HepG2 (cell line): Measurements from ENCODE around the gene MRPL14. TPM values are rescaled to one million over a fixed set of nuclear protein-coding genes. Genes with fewer than 3 reads are reported as not detected.

Experiments used
- ATF7-NPFF ChIP-seq: sonication (generic); formaldehyde crosslinking; IDR thresholded peaks from 2 replicates; pipeline ENCODE4 v1.8.1; 2023; ENCODE audit warnings: mild to moderate bottlenecking, low read depth, missing genetic modification reagents, moderate library complexity
- CREB3 ChIP-seq: sonication (generic); formaldehyde crosslinking; IDR thresholded peaks from 2 replicates; pipeline ENCODE4 v1.5.0; 2020; ENCODE audit warnings: missing genetic modification reagents
- ETS1 ChIP-seq: sonication (generic); formaldehyde crosslinking; IDR thresholded peaks from 2 replicates; pipeline ENCODE4 v1.4.0; 2020; ENCODE audit warnings: missing genetic modification reagents
- EZH2 ChIP-seq: conservative IDR thresholded peaks from 2 replicates; pipeline ENCODE4 v1.6.1; 2012; ENCODE audit warnings: mild to moderate bottlenecking, low read depth, low read length, moderate library complexity
- FLYWCH1 ChIP-seq: sonication (generic); formaldehyde crosslinking; IDR thresholded peaks from 2 replicates; pipeline ENCODE4 v1.8.1; 2023; ENCODE audit warnings: mild to moderate bottlenecking, missing genetic modification reagents
- GFI1 ChIP-seq: sonication (generic); formaldehyde crosslinking; IDR thresholded peaks from 2 replicates; pipeline ENCODE4 v1.5.0; 2020; ENCODE audit warnings: missing genetic modification reagents, mild to moderate bottlenecking, borderline replicate concordance
- ISX ChIP-seq: sonication (generic); formaldehyde crosslinking; conservative IDR thresholded peaks from 2 replicates; pipeline ENCODE4 v1.5.0; 2020; ENCODE audit warnings: missing genetic modification reagents
- MAX ChIP-seq: IDR thresholded peaks from 2 replicates; pipeline ENCODE4 v1.6.1; 2012; ENCODE audit warnings: inconsistent platforms
- MYPOP ChIP-seq: sonication (generic); formaldehyde crosslinking; IDR thresholded peaks from 2 replicates; pipeline ENCODE4 v1.8.1; 2023; ENCODE audit warnings: mild to moderate bottlenecking, moderate library complexity, missing genetic modification reagents
- NFE2 ChIP-seq: sonication (generic); formaldehyde crosslinking; IDR thresholded peaks from 2 replicates; pipeline ENCODE4 v1.4.0; 2020; ENCODE audit warnings: missing genetic modification reagents
- RFX5 ChIP-seq: IDR thresholded peaks from 2 replicates; pipeline ENCODE4 v1.6.1; 2011; ENCODE audit warnings: low read depth, low read length, improper control_type of control experiment
- SRSF1 ChIP-seq: fragments of 200-400 bp; formaldehyde crosslinking; optimal IDR thresholded peaks from 2 replicates; pipeline ENCODE3; 2017; ENCODE audit warnings: mild to moderate bottlenecking, low read depth, low read length, moderate library complexity
- TBL1XR1 ChIP-seq: fragments of 150-350 bp; IDR thresholded peaks from 2 replicates; pipeline ENCODE4 v1.6.1; 2014; ENCODE audit warnings: borderline replicate concordance, low read length; ENCODE audit not compliant: partially characterized antibody
- U2AF1 ChIP-seq: fragments of 200-400 bp; formaldehyde crosslinking; optimal IDR thresholded peaks from 2 replicates; pipeline ENCODE3; 2017; ENCODE audit warnings: mild to moderate bottlenecking, low read depth, low read length
- ZNF160 ChIP-seq: sonication (generic); formaldehyde crosslinking; IDR thresholded peaks from 2 replicates; pipeline ENCODE4 v1.8.0; 2022; ENCODE audit warnings: mild to moderate bottlenecking, inconsistent platforms, missing genetic modification reagents
- ZNF230 ChIP-seq: sonication (generic); formaldehyde crosslinking; IDR thresholded peaks from 2 replicates; pipeline ENCODE4 v1.4.0; 2020; ENCODE audit warnings: mild to moderate bottlenecking, missing genetic modification reagents
- ZNF34 ChIP-seq: sonication (generic); formaldehyde crosslinking; IDR thresholded peaks from 2 replicates; pipeline ENCODE4 v1.4.0; 2020; ENCODE audit warnings: mild to moderate bottlenecking, missing genetic modification reagents, borderline replicate concordance
- ZNF552 ChIP-seq: sonication (generic); formaldehyde crosslinking; IDR thresholded peaks from 2 replicates; pipeline ENCODE4 v1.9.0; 2022; ENCODE audit warnings: missing genetic modification reagents, mild to moderate bottlenecking, borderline replicate concordance
- ZNF639 ChIP-seq: conservative IDR thresholded peaks from 2 replicates; pipeline ENCODE4 v1.6.1; 2018; ENCODE audit warnings: missing genetic modification reagents
- ZNF746 ChIP-seq: sonication (generic); formaldehyde crosslinking; IDR thresholded peaks from 2 replicates; pipeline ENCODE4 v1.8.0; 2022; ENCODE audit warnings: mild to moderate bottlenecking, missing genetic modification reagents
- ZNF841 ChIP-seq: sonication (generic); formaldehyde crosslinking; IDR thresholded peaks from 2 replicates; pipeline ENCODE4 v1.8.1; 2023; ENCODE audit warnings: missing genetic modification reagents, borderline replicate concordance
- polyA plus RNA-seq, 8 experiments: library from polyadenylated mRNA; depleted of rRNA in 3 of 8; stranded (reverse) in 7 of 8; unstranded in 1 of 8; fragments of >200 nt; fragmentation: Illumina TruSeq in 4 of 8; extraction: Trizol in 4 of 8; gene quantifications; 2 replicates each; pipeline versions ENCODE4 v1.2.1 to v1.2.3, GENCODE V29; 2011 to 2016; ENCODE audit warnings: low read depth in 4 of 8, missing spikeins in 1 of 8, mixed read lengths in 1 of 8; ENCODE audit not compliant: insufficient read depth in 1 of 8
- total RNA-seq, 5 experiments: library from RNA; depleted of rRNA; stranded (reverse); fragments of >200 nt; fragmentation: Illumina TruSeq; extraction: Trizol; gene quantifications; 2 replicates each; pipeline ENCODE4 v1.2.3, GENCODE V29; 2016; ENCODE audit warnings: low read depth in 1 of 5
- TF ChIP-seq, protein P1 (sequence below): sonication (generic); formaldehyde crosslinking; IDR thresholded peaks from 2 replicates; pipeline ENCODE4 v1.4.0; 2020; ENCODE audit warnings: missing genetic modification reagents
- TF ChIP-seq, protein P2 (sequence below): IDR thresholded peaks from 2 replicates; pipeline ENCODE4 v1.6.1; 2016

MRPL14 gene
- total and polyA plus RNA-seq, 2 of the 13 experiments (the other 11 are each of a cell fraction or from before 2014, with no cell fraction given), result 157 to 178 TPM

- TF ChIP-seq MYPOP (CRISPR knock-in tag), result no peak
- TF ChIP-seq MAX, result peak; percentile 81
- no peak for TF ChIP-seq CREB3 (CRISPR knock-in tag)
- TF ChIP-seq SRSF1, result no peak
- no peak for TF ChIP-seq ISX (CRISPR knock-in tag)
- no peak for TF ChIP-seq ZNF230 (CRISPR knock-in tag)
- no peak for TF ChIP-seq NFE2
- no peak for TF ChIP-seq ZNF639 (CRISPR knock-in tag)
- TF ChIP-seq FLYWCH1 (CRISPR knock-in tag), result no peak
- peak; percentile 99 for TF ChIP-seq GFI1 (CRISPR knock-in tag)
- TF ChIP-seq TBL1XR1, result peak; percentile 38
- TF ChIP-seq ZNF552, result no peak; the same call in 1 of the 2 replicates
- TF ChIP-seq ZNF34, result no peak
- no peak for TF ChIP-seq RFX5
- TF ChIP-seq, protein P1, sequence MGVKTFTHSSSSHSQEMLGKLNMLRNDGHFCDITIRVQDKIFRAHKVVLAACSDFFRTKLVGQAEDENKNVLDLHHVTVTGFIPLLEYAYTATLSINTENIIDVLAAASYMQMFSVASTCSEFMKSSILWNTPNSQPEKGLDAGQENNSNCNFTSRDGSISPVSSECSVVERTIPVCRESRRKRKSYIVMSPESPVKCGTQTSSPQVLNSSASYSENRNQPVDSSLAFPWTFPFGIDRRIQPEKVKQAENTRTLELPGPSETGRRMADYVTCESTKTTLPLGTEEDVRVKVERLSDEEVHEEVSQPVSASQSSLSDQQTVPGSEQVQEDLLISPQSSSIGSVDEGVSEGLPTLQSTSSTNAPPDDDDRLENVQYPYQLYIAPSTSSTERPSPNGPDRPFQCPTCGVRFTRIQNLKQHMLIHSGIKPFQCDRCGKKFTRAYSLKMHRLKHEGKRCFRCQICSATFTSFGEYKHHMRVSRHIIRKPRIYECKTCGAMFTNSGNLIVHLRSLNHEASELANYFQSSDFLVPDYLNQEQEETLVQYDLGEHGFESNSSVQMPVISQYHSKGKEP, result no peak
- no peak for TF ChIP-seq ZNF841
- no peak for TF ChIP-seq ZNF160 (CRISPR knock-in tag)
- TF ChIP-seq ATF7-NPFF, result no peak
- TF ChIP-seq, protein P2, sequence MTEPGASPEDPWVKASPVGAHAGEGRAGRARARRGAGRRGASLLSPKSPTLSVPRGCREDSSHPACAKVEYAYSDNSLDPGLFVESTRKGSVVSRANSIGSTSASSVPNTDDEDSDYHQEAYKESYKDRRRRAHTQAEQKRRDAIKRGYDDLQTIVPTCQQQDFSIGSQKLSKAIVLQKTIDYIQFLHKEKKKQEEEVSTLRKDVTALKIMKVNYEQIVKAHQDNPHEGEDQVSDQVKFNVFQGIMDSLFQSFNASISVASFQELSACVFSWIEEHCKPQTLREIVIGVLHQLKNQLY (CRISPR knock-in tag), result peak; percentile 58; the same call in 1 of the 2 replicates
- peak; percentile 74; the same call in 1 of the 2 replicates for TF ChIP-seq ZNF746 (CRISPR knock-in tag)
- no peak for TF ChIP-seq U2AF1
- TF ChIP-seq ETS1 (CRISPR knock-in tag), result no peak
- TF ChIP-seq EZH2, result no peak
Observed at GRCh38 chr6:44094403-44095242, 32.6 kb downstream of the MRPL14 start (continued).
